Ishikawa (cell line): ENCODE measurements around the gene LY9.

Experiments used
- CEBPB ChIP-seq: IDR thresholded peaks from 2 replicates; pipeline ENCODE4 v1.6.1; 2012
- CREB1 ChIP-seq: IDR thresholded peaks from 2 replicates; pipeline ENCODE4 v1.6.1; 2012; ENCODE audit warnings: low read depth
- EGR1 ChIP-seq: IDR thresholded peaks from 2 replicates; pipeline ENCODE4 v1.6.1; 2012
- EP300 ChIP-seq: IDR thresholded peaks from 2 replicates; pipeline ENCODE4 v1.6.1; 2012; ENCODE audit warnings: borderline replicate concordance
- FOXM1 ChIP-seq: IDR thresholded peaks from 2 replicates; pipeline ENCODE4 v1.6.1; 2012; ENCODE audit warnings: low read depth, borderline replicate concordance
- MAX ChIP-seq: IDR thresholded peaks from 2 replicates; pipeline ENCODE4 v1.6.1; 2012
- NFIC ChIP-seq: IDR thresholded peaks from 2 replicates; pipeline ENCODE4 v1.6.1; 2012
- RAD21 ChIP-seq: IDR thresholded peaks from 2 replicates; pipeline ENCODE4 v1.6.1; 2012; ENCODE audit warnings: low read depth
- TAF1 ChIP-seq: IDR thresholded peaks from 2 replicates; pipeline ENCODE4 v1.6.1; 2012; ENCODE audit warnings: low read depth, mild to moderate bottlenecking
- TCF12 ChIP-seq: IDR thresholded peaks from 2 replicates; pipeline ENCODE4 v1.6.1; 2012; ENCODE audit warnings: low read depth
- TEAD4 ChIP-seq: IDR thresholded peaks from 2 replicates; pipeline ENCODE4 v1.6.1; 2012
- YY1 ChIP-seq: IDR thresholded peaks from 2 replicates; pipeline ENCODE4 v1.6.1; 2012; ENCODE audit warnings: low read depth
- ZBTB7A ChIP-seq: IDR thresholded peaks from 2 replicates; pipeline ENCODE4 v1.6.1; 2012; ENCODE audit warnings: low read depth
- TF ChIP-seq, protein P1 (sequence below): IDR thresholded peaks from 2 replicates; pipeline ENCODE4 v1.6.1; 2012
- TF ChIP-seq, protein P2 (sequence below): IDR thresholded peaks from 2 replicates; pipeline ENCODE4 v1.6.1; 2012; ENCODE audit warnings: low read depth, mild to moderate bottlenecking

LY9 gene

GRCh38 chr1:160810486-160810885 is 14.5 kb downstream of the LY9 start:
- TF ChIP-seq EGR1 (no peak), RAD21 (no peak), ZBTB7A (no peak), EP300 (no peak), TAF1 (no peak), YY1 (no peak), CREB1 (no peak), CEBPB (no peak)
- TF ChIP-seq, protein P1, sequence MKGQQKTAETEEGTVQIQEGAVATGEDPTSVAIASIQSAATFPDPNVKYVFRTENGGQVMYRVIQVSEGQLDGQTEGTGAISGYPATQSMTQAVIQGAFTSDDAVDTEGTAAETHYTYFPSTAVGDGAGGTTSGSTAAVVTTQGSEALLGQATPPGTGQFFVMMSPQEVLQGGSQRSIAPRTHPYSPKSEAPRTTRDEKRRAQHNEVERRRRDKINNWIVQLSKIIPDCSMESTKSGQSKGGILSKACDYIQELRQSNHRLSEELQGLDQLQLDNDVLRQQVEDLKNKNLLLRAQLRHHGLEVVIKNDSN: no peak
- TF ChIP-seq, protein P2, sequence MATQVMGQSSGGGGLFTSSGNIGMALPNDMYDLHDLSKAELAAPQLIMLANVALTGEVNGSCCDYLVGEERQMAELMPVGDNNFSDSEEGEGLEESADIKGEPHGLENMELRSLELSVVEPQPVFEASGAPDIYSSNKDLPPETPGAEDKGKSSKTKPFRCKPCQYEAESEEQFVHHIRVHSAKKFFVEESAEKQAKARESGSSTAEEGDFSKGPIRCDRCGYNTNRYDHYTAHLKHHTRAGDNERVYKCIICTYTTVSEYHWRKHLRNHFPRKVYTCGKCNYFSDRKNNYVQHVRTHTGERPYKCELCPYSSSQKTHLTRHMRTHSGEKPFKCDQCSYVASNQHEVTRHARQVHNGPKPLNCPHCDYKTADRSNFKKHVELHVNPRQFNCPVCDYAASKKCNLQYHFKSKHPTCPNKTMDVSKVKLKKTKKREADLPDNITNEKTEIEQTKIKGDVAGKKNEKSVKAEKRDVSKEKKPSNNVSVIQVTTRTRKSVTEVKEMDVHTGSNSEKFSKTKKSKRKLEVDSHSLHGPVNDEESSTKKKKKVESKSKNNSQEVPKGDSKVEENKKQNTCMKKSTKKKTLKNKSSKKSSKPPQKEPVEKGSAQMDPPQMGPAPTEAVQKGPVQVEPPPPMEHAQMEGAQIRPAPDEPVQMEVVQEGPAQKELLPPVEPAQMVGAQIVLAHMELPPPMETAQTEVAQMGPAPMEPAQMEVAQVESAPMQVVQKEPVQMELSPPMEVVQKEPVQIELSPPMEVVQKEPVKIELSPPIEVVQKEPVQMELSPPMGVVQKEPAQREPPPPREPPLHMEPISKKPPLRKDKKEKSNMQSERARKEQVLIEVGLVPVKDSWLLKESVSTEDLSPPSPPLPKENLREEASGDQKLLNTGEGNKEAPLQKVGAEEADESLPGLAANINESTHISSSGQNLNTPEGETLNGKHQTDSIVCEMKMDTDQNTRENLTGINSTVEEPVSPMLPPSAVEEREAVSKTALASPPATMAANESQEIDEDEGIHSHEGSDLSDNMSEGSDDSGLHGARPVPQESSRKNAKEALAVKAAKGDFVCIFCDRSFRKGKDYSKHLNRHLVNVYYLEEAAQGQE: no peak

GRCh38 chr1:160811147-160811546 is 15.2 kb downstream of the LY9 start:
- TF ChIP-seq, protein P1: no peak
- TF ChIP-seq EP300 (no peak), TAF1 (no peak), TEAD4 (no peak), ZBTB7A (no peak), EGR1 (no peak), NFIC (no peak), FOXM1 (no peak), RAD21 (no peak), YY1 (no peak), CREB1 (no peak)

DNA sequence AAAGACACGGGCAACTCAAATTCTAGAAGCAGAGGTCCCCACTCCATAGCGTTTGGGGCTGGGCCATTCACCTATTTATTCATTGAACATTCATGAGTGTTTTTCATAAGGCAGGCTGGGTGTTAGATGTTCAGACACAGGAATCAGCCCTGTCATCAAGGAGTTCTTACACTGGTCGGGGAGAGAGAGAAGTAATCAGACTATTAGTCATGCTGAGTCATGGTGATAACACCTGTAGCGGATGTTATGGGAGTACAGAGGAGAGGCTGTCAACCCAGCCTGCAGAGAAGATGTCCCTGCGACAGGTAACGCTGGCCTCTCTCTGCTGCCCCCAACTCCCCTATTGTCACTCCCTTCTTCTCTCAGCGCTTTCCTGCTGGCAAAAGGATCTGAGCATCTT is 17.2 kb downstream of the LY9 start:
- no peak for TF ChIP-seq TEAD4
- TF ChIP-seq MAX: no peak
- TF ChIP-seq, protein P2: no peak
- TF ChIP-seq TAF1: no peak
- no peak for TF ChIP-seq EGR1
- no peak for TF ChIP-seq EP300
- TF ChIP-seq, protein P1: no peak
- TF ChIP-seq CREB1: no peak
- TF ChIP-seq ZBTB7A: no peak
- TF ChIP-seq FOXM1: no peak
- TF ChIP-seq CEBPB: no peak

- TF ChIP-seq, protein P1: no peak
- TF ChIP-seq TAF1: no peak
- TF ChIP-seq ZBTB7A: no peak
- no peak for TF ChIP-seq TEAD4
- TF ChIP-seq MAX: no peak
- no peak for TF ChIP-seq EGR1
- no peak for TF ChIP-seq CREB1
- no peak for TF ChIP-seq FOXM1
- TF ChIP-seq EP300: no peak
- no peak for TF ChIP-seq YY1
Observed at GRCh38 chr1:160814316-160814715, 18.3 kb downstream of the LY9 start.

DNA sequence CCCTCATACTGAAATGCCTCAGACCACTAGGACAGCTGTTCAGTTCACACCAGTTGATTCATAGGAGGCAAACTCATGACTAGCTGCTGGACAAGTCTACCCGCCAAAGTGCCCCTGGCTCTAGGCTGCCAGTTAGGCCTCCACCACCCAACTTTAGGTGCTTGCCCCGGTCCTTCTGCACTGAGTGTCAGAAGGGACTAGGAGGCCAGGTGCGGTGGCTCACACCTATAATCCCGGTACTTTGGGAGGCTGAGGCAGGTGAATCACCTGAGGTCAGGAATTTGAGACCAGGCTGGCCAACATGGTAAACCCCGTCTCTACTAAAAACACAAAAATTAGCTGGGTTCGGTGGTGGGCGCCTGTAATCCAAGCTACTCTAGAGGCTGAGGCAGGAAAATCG is 18.9 kb downstream of the LY9 start:
- no peak for TF ChIP-seq CREB1
- no peak for TF ChIP-seq RAD21
- TF ChIP-seq TAF1: no peak
- no peak for TF ChIP-seq ZBTB7A
- no peak for TF ChIP-seq TCF12
- TF ChIP-seq FOXM1: no peak
- no peak for TF ChIP-seq MAX
- no peak for TF ChIP-seq CEBPB
- no peak for TF ChIP-seq YY1
- no peak for TF ChIP-seq EGR1
- TF ChIP-seq, protein P1: no peak
- TF ChIP-seq, protein P2: no peak
- no peak for TF ChIP-seq EP300
- no peak for TF ChIP-seq NFIC
- TF ChIP-seq TEAD4: no peak
